ENCODE measurements around the gene CYP19A1. TPM values are rescaled to one million over a fixed set of nuclear protein-coding genes. Genes with fewer than 3 reads are reported as not detected.

The CYP19A1 gene
- total RNA-seq, 1 experiment from 2014 or later, result not detected

GRCh38 chr15:51310064-51310463 is 28.3 kb downstream of the CYP19A1 start:
- Histone ChIP-seq H3K4me3 (ENCODE audit: low read depth in 2 of 2, low read length in 2 of 2) (no peak overlapping the region), H3K27ac (ENCODE audit: low read length) (no peak overlapping the region), H3K36me3 (ENCODE audit: control insufficient read depth, insufficient read depth, low read length) (no peaks in the 10 kb centered on the region), H3K9me3 (ENCODE audit: control insufficient read depth, insufficient read depth, low read depth, low read length) (no peaks in the 10 kb centered on the region), H3K27me3 (ENCODE audit: control insufficient read depth, insufficient read depth, low read length) (peaks cover 8% of the 10 kb centered on the region), H3K4me1 (ENCODE audit: control insufficient read depth, insufficient read depth, low read length) (no peaks in the 10 kb centered on the region)
- intact Hi-C loops (cut with micrococcal nuclease; ENCODE audit: unreplicated experiment), result no loop called here
- in situ Hi-C loops (cut with HindIII; ENCODE audit: low pct_unique_long_range_greater_than_20kb, low sequenced_read_pairs), result no loop called here
- ATAC-seq, result no peak
- CTCF ChIA-PET, result no interaction called here
- POLR2A ChIA-PET, result no interaction called here
- BruUV-seq (replicated peaks), result no TSS peak
- no peak for DNase-seq (ENCODE audit: low read depth, low spot score)
- no peak for TF ChIP-seq TCF7L2 (IDR thresholded peaks at IDR 0.05; ENCODE audit: low read depth, low read length)
- no peak for TF ChIP-seq SIN3A (IDR thresholded peaks at IDR 0.05; ENCODE audit: borderline replicate concordance, insufficient read depth, low read depth, low read length)
- no peak for TF ChIP-seq POLR2AphosphoS5 (IDR thresholded peaks at IDR 0.05; ENCODE audit: low read depth, low read length)
- TF ChIP-seq CTCF (IDR thresholded peaks at IDR 0.05), result no peak
- no peak for TF ChIP-seq REST (IDR thresholded peaks at IDR 0.05; ENCODE audit: insufficient read depth in 1 of 2, low read depth in 2 of 2, low read length in 1 of 2)

DNA sequence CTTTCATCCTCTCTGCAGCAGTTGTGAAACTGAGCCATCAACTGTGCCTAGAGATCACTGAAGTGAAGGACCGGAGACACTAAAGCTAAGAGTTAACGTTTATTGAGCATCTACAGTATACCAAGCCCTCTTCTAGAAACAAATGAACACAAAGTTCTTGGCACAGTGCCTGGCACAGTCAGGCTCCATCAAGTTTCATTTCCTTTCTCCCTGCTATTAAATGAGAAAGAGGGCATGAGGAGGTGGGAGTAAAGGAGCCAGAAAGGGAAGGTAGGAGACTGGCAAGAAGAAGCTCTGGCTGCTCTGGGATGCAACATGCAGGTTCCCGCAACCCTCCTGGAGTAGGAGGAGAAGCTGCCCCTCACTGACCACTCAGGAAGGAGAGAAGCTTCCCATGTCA is 30.6 kb downstream of the CYP19A1 start:
- intact Hi-C loops (cut with micrococcal nuclease; ENCODE audit: unreplicated experiment) (no loop called here), in situ Hi-C loops (cut with HindIII; ENCODE audit: low pct_unique_long_range_greater_than_20kb, low sequenced_read_pairs) (no loop called here)
- BruUV-seq (replicated peaks), result no TSS peak
- CTCF ChIA-PET, result no interaction called here
- Histone ChIP-seq H3K9me3 (ENCODE audit: control insufficient read depth, insufficient read depth, low read depth, low read length) (no peaks in the 10 kb centered on the region), H3K27me3 (ENCODE audit: control insufficient read depth, insufficient read depth, low read length) (peaks cover 8% of the 10 kb centered on the region), H3K4me1 (ENCODE audit: control insufficient read depth, insufficient read depth, low read length) (no peaks in the 10 kb centered on the region), H3K4me3 (ENCODE audit: low read depth in 2 of 2, low read length in 2 of 2) (no peak overlapping the region), H3K36me3 (ENCODE audit: control insufficient read depth, insufficient read depth, low read length) (no peaks in the 10 kb centered on the region), H3K27ac (ENCODE audit: low read length) (no peak overlapping the region)
- DNase-seq (ENCODE audit: low read depth, low spot score) (no peak), ATAC-seq (no peak)
- TF ChIP-seq TCF7L2 (IDR thresholded peaks at IDR 0.05; ENCODE audit: low read depth, low read length) (no peak), SIN3A (IDR thresholded peaks at IDR 0.05; ENCODE audit: borderline replicate concordance, insufficient read depth, low read depth, low read length) (no peak), CTCF (IDR thresholded peaks at IDR 0.05) (no peak), POLR2AphosphoS5 (IDR thresholded peaks at IDR 0.05; ENCODE audit: low read depth, low read length) (no peak), REST (IDR thresholded peaks at IDR 0.05; ENCODE audit: insufficient read depth in 1 of 2, low read depth in 2 of 2, low read length in 1 of 2) (no peak)
- POLR2A ChIA-PET, result no interaction called here
